SK-N-MC (cell line): ENCODE results near the gene AHDC1.

ENCODE experiments used
- EZH2 ChIP-seq: fragments of 200-600 bp; sonication (generic); IDR thresholded peaks from one replicate; pipeline ENCODE4 v1.6.1; 2017; ENCODE audit warnings: antibody characterized with exemption
- FOXP2 ChIP-seq: optimal IDR thresholded peaks from 2 replicates; pipeline ENCODE3; 2011; ENCODE audit warnings: mild to moderate bottlenecking, moderate library complexity; ENCODE audit not compliant: insufficient read depth; ENCODE audit errors: extremely low read length, control extremely low read depth
- POLR2AphosphoS5 ChIP-seq: IDR thresholded peaks from 2 replicates; pipeline ENCODE4 v1.6.1; 2012; ENCODE audit warnings: mild to moderate bottlenecking, low read depth, low read length, borderline replicate concordance

- TF ChIP-seq EZH2: no peak
- TF ChIP-seq POLR2AphosphoS5: no peak
- TF ChIP-seq FOXP2: no peak
Measured at GRCh38 chr1:27485363-27485762, 118.6 kb downstream of the AHDC1 start.
